ENCODE measurements around the gene ATP6V1B1. TPM values are rescaled to one million over a fixed set of nuclear protein-coding genes. Genes with fewer than 3 reads are reported as not detected.

The ATP6V1B1 gene
- total RNA-seq, 3 donors from 2014 or later (not counting 1 experiment from before 2014, with no cell fraction given), result not detected

- ATAC-seq, result no peak
- H3K4me1 ChIP-seq (ENCODE audit: control insufficient read depth, insufficient read depth, low read length), result no peaks in the 10 kb centered on the region
- 82% methylated on average over 9 of the region's 10 CpGs for WGBS (ENCODE audit: insufficient coverage)
- H3K4me3 Mint-ChIP-seq, result no peak overlapping the region
- no peaks in the 10 kb centered on the region for H3K4me1 Mint-ChIP-seq
- TF ChIP-seq CTCF (IDR thresholded peaks at IDR 0.05), result no peak
- intact Hi-C loops (cut with micrococcal nuclease), result no loop called here
- no peak overlapping the region for H3K27ac Mint-ChIP-seq
- H3K27me3 Mint-ChIP-seq (ENCODE audit: low read depth in 2 of 2), result peaks cover 11 to 22% of the 10 kb centered on the region in 2 donors
- DNase-seq, result no peak
- no peaks in the 10 kb centered on the region for H3K9me3 ChIP-seq (ENCODE audit: control insufficient read depth, insufficient read depth, low read length)
- H3K27me3 ChIP-seq (ENCODE audit: control insufficient read depth, insufficient read depth, low read length), result no peaks in the 10 kb centered on the region
- H3K9me3 Mint-ChIP-seq, result no peaks in the 10 kb centered on the region
- no peaks in the 10 kb centered on the region for H3K36me3 Mint-ChIP-seq
- no peaks in the 10 kb centered on the region for H3K36me3 ChIP-seq (ENCODE audit: control insufficient read depth, insufficient read depth, low read length)
- H3K4me3 ChIP-seq (ENCODE audit: low read length), result no peak overlapping the region
- H3K27ac ChIP-seq (ENCODE audit: low read length), result no peak overlapping the region
These were observed 2.3 kb downstream of the ATP6V1B1 start for GRCh38 chr2:70937866-70938585.

- Mint-ChIP-seq H3K27me3 (ENCODE audit: low read depth in 2 of 2) (peaks cover 11 to 22% of the 10 kb centered on the region in 2 donors), H3K4me3 (no peak overlapping the region), H3K4me1 (no peaks in the 10 kb centered on the region), H3K36me3 (no peaks in the 10 kb centered on the region), H3K9me3 (no peaks in the 10 kb centered on the region), H3K27ac (no peak overlapping the region)
- DNase-seq (peak in 1 of 2 donors; percentile 13), ATAC-seq (no peak)
- Histone ChIP-seq H3K4me1 (ENCODE audit: control insufficient read depth, insufficient read depth, low read length) (no peaks in the 10 kb centered on the region), H3K4me3 (ENCODE audit: low read length) (no peak overlapping the region), H3K36me3 (ENCODE audit: control insufficient read depth, insufficient read depth, low read length) (no peaks in the 10 kb centered on the region), H3K27me3 (ENCODE audit: control insufficient read depth, insufficient read depth, low read length) (no peaks in the 10 kb centered on the region), H3K27ac (ENCODE audit: low read length) (no peak overlapping the region), H3K9me3 (ENCODE audit: control insufficient read depth, insufficient read depth, low read length) (no peaks in the 10 kb centered on the region)
- WGBS (ENCODE audit: insufficient coverage), result 55% methylated on average over 3 of the region's 3 CpGs
- intact Hi-C loops (cut with micrococcal nuclease), result no loop called here
- TF ChIP-seq CTCF (IDR thresholded peaks at IDR 0.05), result no peak
These were observed 2.9 kb downstream of the ATP6V1B1 start for GRCh38 chr2:70938586-70938950.

- peak in 1 of 2 donors; percentile 9 for DNase-seq
- H3K27ac Mint-ChIP-seq, result no peak overlapping the region
- intact Hi-C loops (cut with micrococcal nuclease), result no loop called here
- no peak for TF ChIP-seq CTCF (IDR thresholded peaks at IDR 0.05)
- H3K4me3 Mint-ChIP-seq, result no peak overlapping the region
- H3K9me3 Mint-ChIP-seq, result no peaks in the 10 kb centered on the region
- no peaks in the 10 kb centered on the region for H3K36me3 ChIP-seq (ENCODE audit: control insufficient read depth, insufficient read depth, low read length)
- no peaks in the 10 kb centered on the region for H3K4me1 ChIP-seq (ENCODE audit: control insufficient read depth, insufficient read depth, low read length)
- no peak overlapping the region for H3K27ac ChIP-seq (ENCODE audit: low read length)
- no peaks in the 10 kb centered on the region for H3K4me1 Mint-ChIP-seq
- no peaks in the 10 kb centered on the region for H3K9me3 ChIP-seq (ENCODE audit: control insufficient read depth, insufficient read depth, low read length)
- 51% methylated on average over 30 of the region's 30 CpGs for WGBS (ENCODE audit: insufficient coverage)
- no peak for ATAC-seq
- no peaks in the 10 kb centered on the region for H3K27me3 ChIP-seq (ENCODE audit: control insufficient read depth, insufficient read depth, low read length)
- peaks cover 11 to 22% of the 10 kb centered on the region in 2 donors for H3K27me3 Mint-ChIP-seq (ENCODE audit: low read depth in 2 of 2)
- H3K4me3 ChIP-seq (ENCODE audit: low read length), result no peak overlapping the region
- no peaks in the 10 kb centered on the region for H3K36me3 Mint-ChIP-seq
These were observed 3.5 kb downstream of the ATP6V1B1 start for GRCh38 chr2:70939001-70939838.

All from natural killer cell (primary cell).